VCaP (cell line): ENCODE measurements around the gene ITGB8.

Experiments
- H3K27ac ChIP-seq: fragments of 450-650 bp; 2 replicates; pipeline ENCODE4 v1.5.1; 2017
- TF ChIP-seq, protein P1 (sequence below): fragments of 450-650 bp; conservative IDR thresholded peaks from 2 replicates; pipeline ENCODE4 v1.5.1; 2017; ENCODE audit warnings: mild to moderate bottlenecking, moderate library complexity

ITGB8 gene

DNA sequence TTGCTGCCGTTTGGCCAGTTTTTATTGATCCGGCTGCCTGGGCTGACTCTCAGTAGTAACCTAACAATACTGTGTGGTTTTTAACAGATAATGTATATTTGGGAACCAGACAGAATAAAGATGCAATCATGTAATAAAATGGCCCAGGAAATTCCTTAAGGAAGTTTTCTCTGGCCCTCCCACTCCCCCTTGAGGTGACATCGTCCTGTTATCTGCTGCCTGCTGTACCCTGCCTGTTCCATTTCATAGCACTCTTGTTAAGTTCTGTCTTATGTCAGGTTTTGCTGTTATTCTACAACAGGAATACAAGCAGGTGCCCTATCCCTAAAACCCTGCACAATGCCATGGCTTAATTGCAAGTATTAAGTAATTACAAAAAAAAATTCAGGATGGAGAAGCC, 12.5 kb downstream of the ITGB8 start:
- H3K27ac ChIP-seq, result no peak overlapping the region
- TF ChIP-seq, protein P1, sequence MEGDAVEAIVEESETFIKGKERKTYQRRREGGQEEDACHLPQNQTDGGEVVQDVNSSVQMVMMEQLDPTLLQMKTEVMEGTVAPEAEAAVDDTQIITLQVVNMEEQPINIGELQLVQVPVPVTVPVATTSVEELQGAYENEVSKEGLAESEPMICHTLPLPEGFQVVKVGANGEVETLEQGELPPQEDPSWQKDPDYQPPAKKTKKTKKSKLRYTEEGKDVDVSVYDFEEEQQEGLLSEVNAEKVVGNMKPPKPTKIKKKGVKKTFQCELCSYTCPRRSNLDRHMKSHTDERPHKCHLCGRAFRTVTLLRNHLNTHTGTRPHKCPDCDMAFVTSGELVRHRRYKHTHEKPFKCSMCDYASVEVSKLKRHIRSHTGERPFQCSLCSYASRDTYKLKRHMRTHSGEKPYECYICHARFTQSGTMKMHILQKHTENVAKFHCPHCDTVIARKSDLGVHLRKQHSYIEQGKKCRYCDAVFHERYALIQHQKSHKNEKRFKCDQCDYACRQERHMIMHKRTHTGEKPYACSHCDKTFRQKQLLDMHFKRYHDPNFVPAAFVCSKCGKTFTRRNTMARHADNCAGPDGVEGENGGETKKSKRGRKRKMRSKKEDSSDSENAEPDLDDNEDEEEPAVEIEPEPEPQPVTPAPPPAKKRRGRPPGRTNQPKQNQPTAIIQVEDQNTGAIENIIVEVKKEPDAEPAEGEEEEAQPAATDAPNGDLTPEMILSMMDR, result peak; percentile 67

GRCh38 chr7:20343941-20344340, 13.2 kb downstream of the ITGB8 start:
- TF ChIP-seq, protein P1, result no peak
- no peak overlapping the region for H3K27ac ChIP-seq

DNA sequence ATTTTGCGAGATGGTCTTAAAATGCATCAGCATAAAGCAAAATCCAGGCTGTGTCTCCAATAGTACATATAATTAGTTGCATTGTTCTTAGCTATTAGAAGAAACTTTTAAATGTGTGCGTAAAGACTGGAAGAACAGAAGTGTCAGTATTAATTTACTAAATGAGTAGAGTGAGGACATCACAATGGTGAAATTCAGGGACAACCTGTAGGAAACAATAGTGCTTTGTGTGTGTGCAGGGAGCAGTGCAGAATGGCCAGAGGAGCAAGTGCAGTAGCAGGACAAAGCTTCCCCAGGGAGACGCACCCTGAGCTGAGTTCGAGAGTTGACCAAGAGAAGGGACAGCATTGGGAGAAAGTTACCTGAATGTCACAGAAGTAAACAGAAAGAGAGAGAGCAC, 13.7 kb downstream of the ITGB8 start:
- TF ChIP-seq, protein P1, result no peak
- H3K27ac ChIP-seq, result no peak overlapping the region

DNA sequence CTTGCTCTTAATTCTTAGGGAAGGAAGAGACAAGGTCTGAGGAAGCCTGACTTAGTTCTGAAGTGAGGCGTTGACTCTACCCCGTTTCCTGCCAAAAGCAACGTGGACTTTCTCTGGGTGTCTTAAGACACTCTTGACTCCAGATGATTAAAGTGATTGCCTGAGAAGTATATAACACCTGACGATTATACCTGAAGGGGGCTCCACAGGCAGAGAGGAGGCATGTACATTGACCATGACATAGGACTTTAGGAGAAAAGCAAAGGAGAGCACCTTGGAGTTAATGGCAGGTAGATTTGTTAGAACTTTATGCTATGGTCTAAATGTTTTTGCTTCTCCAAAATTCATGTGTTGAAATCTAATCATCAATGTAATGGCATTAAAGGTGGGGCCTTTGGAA, 15.9 kb downstream of the ITGB8 start:
- H3K27ac ChIP-seq, result no peak overlapping the region
- TF ChIP-seq, protein P1, result no peak

- no peak overlapping the region for H3K27ac ChIP-seq
- TF ChIP-seq, protein P1, result no peak
These were observed 17.0 kb downstream of the ITGB8 start for GRCh38 chr7:20347680-20348079.

DNA sequence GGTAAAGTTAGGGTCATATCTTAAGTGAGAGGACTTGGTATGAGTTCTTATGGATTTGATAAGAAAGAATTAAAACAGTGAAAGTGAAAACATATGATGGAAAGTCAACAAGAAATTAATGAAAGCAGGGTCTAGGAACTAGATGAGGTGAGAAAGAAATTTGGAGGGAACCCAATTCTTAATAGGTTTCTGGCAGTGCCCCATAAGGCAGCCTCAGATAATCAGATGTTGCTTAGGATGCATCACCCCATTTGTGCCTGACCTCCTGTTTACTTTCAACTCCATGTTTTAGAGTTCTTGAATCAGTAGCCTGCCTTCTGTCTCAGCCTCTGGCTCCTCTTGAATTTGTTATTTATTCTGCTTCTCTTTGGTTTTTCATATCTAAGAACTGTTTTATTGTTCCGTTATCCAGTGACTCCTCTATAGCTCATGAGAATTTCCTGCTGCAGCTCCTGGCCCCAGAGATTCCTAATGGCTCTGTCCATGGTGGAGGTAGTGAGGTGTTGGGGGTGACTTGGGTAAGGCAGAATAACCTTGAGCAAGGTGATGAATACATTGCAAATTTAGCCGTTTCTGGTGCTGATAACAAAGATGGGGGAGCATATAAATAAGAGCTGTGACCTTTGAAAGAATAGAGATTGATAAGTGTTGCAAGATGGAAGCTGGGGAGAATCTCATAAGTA, 17.6 kb downstream of the ITGB8 start:
- H3K27ac ChIP-seq, result no peak overlapping the region
- TF ChIP-seq, protein P1, result no peak

GRCh38 chr7:20350518-20350951, 19.8 kb downstream of the ITGB8 start:
- TF ChIP-seq, protein P1, result no peak
- peak overlapping the region; percentile 53 for H3K27ac ChIP-seq
